GM08714 (cell line): ENCODE data around the gene BPIFB2.

Experiments
- H3K4me3 ChIP-seq: fragments of 200-500 bp; sonication (Bioruptor generic); 2 replicates; pipeline ENCODE4 v1.5.1; 2014; ENCODE audit warnings: mild to moderate bottlenecking, low read length, inconsistent platforms
- ZNF274 ChIP-seq: IDR thresholded peaks from 2 replicates; pipeline ENCODE4 v1.6.1; 2012; ENCODE audit warnings: mild to moderate bottlenecking, low read depth, low read length

BPIFB2 gene

GRCh38 chr20:33002087-33002808 is 5.3 kb upstream of the BPIFB2 start:
- H3K4me3 ChIP-seq: no peak overlapping the region

GRCh38 chr20:33004141-33004751 is 3.3 kb upstream of the BPIFB2 start, which contains the start of gene SUN5:
TSS of gene SUN5 (minus strand) at chr20:33004433. CDS start at chr20:33004340, 93 bp downstream.
- no peak within 1 kb of the TSS for H3K4me3 ChIP-seq
- TF ChIP-seq ZNF274: no peak

More at GRCh38 chr20:33002087-33002808, 5.3 kb upstream of the BPIFB2 start:
- no peak for TF ChIP-seq ZNF274

- H3K4me3 ChIP-seq: no peak overlapping the region
- TF ChIP-seq ZNF274: no peak
Observed at GRCh38 chr20:33005132-33005566, 2.4 kb upstream of the BPIFB2 start.

GRCh38 chr20:33005908-33006775 is 1.4 kb upstream of the BPIFB2 start:
- H3K4me3 ChIP-seq: no peak overlapping the region
- TF ChIP-seq ZNF274: no peak

- H3K4me3 ChIP-seq: no peak overlapping the region
- no peak for TF ChIP-seq ZNF274
Observed at GRCh38 chr20:33006776-33007375, 628 bp upstream of the BPIFB2 start.

GRCh38 chr20:33008336-33009213 is 1.1 kb downstream of the BPIFB2 start:
- no peak overlapping the region for H3K4me3 ChIP-seq
- TF ChIP-seq ZNF274: no peak

- TF ChIP-seq ZNF274: no peak
- no peak overlapping the region for H3K4me3 ChIP-seq
Observed at GRCh38 chr20:33009214-33010132, 2.0 kb downstream of the BPIFB2 start.

GRCh38 chr20:33010133-33010504 is 2.6 kb downstream of the BPIFB2 start:
- no peak overlapping the region for H3K4me3 ChIP-seq
- no peak for TF ChIP-seq ZNF274

- TF ChIP-seq ZNF274: no peak
Observed at GRCh38 chr20:33010674-33011449, 3.4 kb downstream of the BPIFB2 start.

GRCh38 chr20:33012327-33013189 is 5.1 kb downstream of the BPIFB2 start:
- no peak for TF ChIP-seq ZNF274

More at GRCh38 chr20:33010674-33011449, 3.4 kb downstream of the BPIFB2 start:
- no peak overlapping the region for H3K4me3 ChIP-seq

More at GRCh38 chr20:33012327-33013189, 5.1 kb downstream of the BPIFB2 start:
- no peak overlapping the region for H3K4me3 ChIP-seq
